Fibroblast of lung (primary cell): ENCODE measurements around the gene SHQ1. TPM values are rescaled to one million over a fixed set of nuclear protein-coding genes. Genes with fewer than 3 reads are reported as not detected.

ENCODE experiments used
- DNase-seq, 2 donors: peaks; one replicate each; pipeline versions ENCODE4 v3.0.0 to v3.0.0-alpha.2; 2010; ENCODE audit warnings: low read depth in 2 of 2
- H2AFZ ChIP-seq: 2 replicates; pipeline ENCODE4 v1.5.1; 2012; ENCODE audit warnings: low read length, control low read depth, inconsistent platforms
- H3K27ac ChIP-seq: 2 replicates; pipeline ENCODE4 v1.5.1; 2011; ENCODE audit warnings: low read length, control low read depth; ENCODE audit not compliant: insufficient read depth
- H3K27me3 ChIP-seq: 2 replicates; pipeline ENCODE4 v1.5.1; 2011; ENCODE audit warnings: mild to moderate bottlenecking, low read length; ENCODE audit not compliant: control insufficient read depth, insufficient read depth
- H3K36me3 ChIP-seq: 2 replicates; pipeline ENCODE4 v1.5.1; 2011; ENCODE audit warnings: low read length; ENCODE audit not compliant: control insufficient read depth, insufficient read depth
- H3K4me1 ChIP-seq: 2 replicates; pipeline ENCODE4 v1.5.1; 2011; ENCODE audit warnings: low read length; ENCODE audit not compliant: control insufficient read depth, insufficient read depth; ENCODE audit errors: extremely low read depth
- H3K4me2 ChIP-seq: 2 replicates; pipeline ENCODE4 v1.5.1; 2011; ENCODE audit warnings: low read length, control low read depth; ENCODE audit not compliant: insufficient read depth; ENCODE audit errors: extremely low read depth
- H3K4me3 ChIP-seq, 4 experiments: fragments of 200-600 bp in 1 of 4; sonication (generic) in 1 of 4; replicated peaks in 1 of 4; 2 replicates each; pipeline ENCODE4 v1.5.1; 2011 to 2016; ENCODE audit warnings: low read length in 4 of 4, low read depth in 3 of 4, mild to moderate bottlenecking in 3 of 4, control low read depth in 2 of 4, inconsistent platforms in 1 of 4, mixed read lengths in 1 of 4; ENCODE audit not compliant: insufficient read depth in 1 of 4; ENCODE audit errors: control extremely low read depth in 1 of 4
- H3K79me2 ChIP-seq: 2 replicates; pipeline ENCODE4 v1.5.1; 2012; ENCODE audit warnings: mild to moderate bottlenecking, low read length, inconsistent platforms; ENCODE audit not compliant: control insufficient read depth, insufficient read depth
- H3K9ac ChIP-seq: 2 replicates; pipeline ENCODE4 v1.5.1; 2011; ENCODE audit warnings: mild to moderate bottlenecking, low read length, control low read depth; ENCODE audit not compliant: insufficient read depth
- H3K9me3 ChIP-seq: 2 replicates; pipeline ENCODE4 v1.5.1; 2012; ENCODE audit warnings: low read depth, low read length; ENCODE audit not compliant: control insufficient read depth, insufficient read depth
- H4K20me1 ChIP-seq: 2 replicates; pipeline ENCODE4 v1.5.1; 2011; ENCODE audit warnings: low read length; ENCODE audit not compliant: control insufficient read depth, insufficient read depth; ENCODE audit errors: extremely low read depth
- EZH2 ChIP-seq: IDR thresholded peaks from 2 replicates; pipeline ENCODE4 v1.5.1; 2012; ENCODE audit warnings: low read length, control low read depth, mild to moderate bottlenecking; ENCODE audit errors: missing control alignments
- polyA plus RNA-seq, 2 donors: library from polyadenylated mRNA; depleted of rRNA in 1 of 2; stranded (reverse) in 1 of 2; unstranded in 1 of 2; fragments of >200 nt; gene quantifications; 2 replicates each; pipeline ENCODE4 v1.2.1, GENCODE V29; 2011 to 2012; ENCODE audit warnings: missing spikeins in 1 of 2
- total RNA-seq: library from RNA; depleted of rRNA; stranded (reverse); fragments of >200 nt; gene quantifications from 2 replicates; pipeline ENCODE4 v1.2.1, GENCODE V29; 2014
- TF ChIP-seq, protein P1 (sequence below), 2 donors: IDR thresholded peaks in 1 of 2; conservative IDR thresholded peaks in 1 of 2; 1 replicate in 1 of 2; 2 replicates in 1 of 2; pipeline ENCODE4 v1.5.1; 2011 to 2012; ENCODE audit warnings: low read length in 2 of 2, control low read depth in 1 of 2, inconsistent platforms in 1 of 2, low read depth in 1 of 2, mild to moderate bottlenecking in 1 of 2

Gene SHQ1
- total and polyA plus RNA-seq, 2 donors (not counting 1 experiment from before 2014, with no cell fraction given), result 12.2 to 15.5 TPM

DNA sequence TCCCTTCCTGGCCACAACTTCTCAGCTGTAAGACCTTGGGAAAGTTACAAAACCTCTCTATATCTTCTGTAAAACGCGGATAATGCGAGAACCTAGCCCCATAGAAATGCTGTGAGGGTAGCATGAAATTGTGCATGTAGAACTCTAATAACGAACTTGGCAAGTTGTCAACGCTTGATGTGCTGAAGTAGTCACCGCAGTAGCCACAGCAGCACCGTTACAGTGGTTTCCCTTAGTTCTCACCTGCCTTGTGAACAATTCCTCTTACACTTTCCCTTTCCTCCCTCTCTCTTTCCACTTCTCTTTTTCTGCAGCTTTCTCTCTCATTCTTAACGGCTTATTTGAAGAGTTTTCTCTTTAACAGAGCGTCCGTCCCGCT is 447 bp upstream of the SHQ1 start:
- no peak overlapping the region for H3K9ac ChIP-seq
- peak overlapping the region; percentile 100 for H3K4me2 ChIP-seq
- no peaks in the 10 kb centered on the region for H3K36me3 ChIP-seq
- H3K4me1 ChIP-seq, result peaks cover 4% of the 10 kb centered on the region
- H3K79me2 ChIP-seq, result peaks cover 17% of the 10 kb centered on the region
- peak in 1 of 2 donors; percentile 29 for DNase-seq
- peak overlapping the region; percentile 60 to 97 (median 90) for H3K4me3 ChIP-seq
- no peaks in the 10 kb centered on the region for H3K9me3 ChIP-seq
- H3K27ac ChIP-seq, result no peak overlapping the region
- H4K20me1 ChIP-seq, result no peaks in the 10 kb centered on the region
- TF ChIP-seq EZH2, result no peak
- TF ChIP-seq, protein P1, sequence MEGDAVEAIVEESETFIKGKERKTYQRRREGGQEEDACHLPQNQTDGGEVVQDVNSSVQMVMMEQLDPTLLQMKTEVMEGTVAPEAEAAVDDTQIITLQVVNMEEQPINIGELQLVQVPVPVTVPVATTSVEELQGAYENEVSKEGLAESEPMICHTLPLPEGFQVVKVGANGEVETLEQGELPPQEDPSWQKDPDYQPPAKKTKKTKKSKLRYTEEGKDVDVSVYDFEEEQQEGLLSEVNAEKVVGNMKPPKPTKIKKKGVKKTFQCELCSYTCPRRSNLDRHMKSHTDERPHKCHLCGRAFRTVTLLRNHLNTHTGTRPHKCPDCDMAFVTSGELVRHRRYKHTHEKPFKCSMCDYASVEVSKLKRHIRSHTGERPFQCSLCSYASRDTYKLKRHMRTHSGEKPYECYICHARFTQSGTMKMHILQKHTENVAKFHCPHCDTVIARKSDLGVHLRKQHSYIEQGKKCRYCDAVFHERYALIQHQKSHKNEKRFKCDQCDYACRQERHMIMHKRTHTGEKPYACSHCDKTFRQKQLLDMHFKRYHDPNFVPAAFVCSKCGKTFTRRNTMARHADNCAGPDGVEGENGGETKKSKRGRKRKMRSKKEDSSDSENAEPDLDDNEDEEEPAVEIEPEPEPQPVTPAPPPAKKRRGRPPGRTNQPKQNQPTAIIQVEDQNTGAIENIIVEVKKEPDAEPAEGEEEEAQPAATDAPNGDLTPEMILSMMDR (conservative IDR thresholded peaks at IDR 0.05 in 1 of 2, IDR thresholded peaks at IDR 0.05 in 1 of 2; ENCODE audit: low read depth in 1 of 2, low read length in 2 of 2), result no peak
- H2AFZ ChIP-seq, result peak overlapping the region; percentile 88
- H3K27me3 ChIP-seq, result no peaks in the 10 kb centered on the region

DNA sequence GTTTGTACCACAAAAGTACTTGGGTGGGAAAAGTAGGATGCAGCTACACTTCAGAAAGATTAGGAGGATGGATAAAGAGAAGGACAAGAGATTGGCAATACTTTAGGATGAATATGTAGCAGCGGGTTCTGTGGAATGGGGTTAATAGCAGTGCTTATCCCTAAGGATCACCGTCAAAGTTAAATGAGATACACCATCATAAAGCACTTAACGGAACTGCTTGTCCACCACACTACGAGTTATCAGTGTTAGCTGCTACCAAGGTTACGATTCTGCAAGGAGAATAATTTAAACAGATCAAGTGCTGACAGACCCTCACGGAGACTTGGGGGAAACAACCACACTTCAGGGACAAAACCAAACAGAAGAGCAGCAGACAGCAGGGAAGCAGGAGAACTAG is 963 bp downstream of the SHQ1 start:
- Histone ChIP-seq H3K36me3 (no peaks in the 10 kb centered on the region), H3K4me1 (peaks cover 4% of the 10 kb centered on the region), H2AFZ (peak overlapping the region; percentile 95), H3K27ac (peak overlapping the region; percentile 79), H3K9ac (peak overlapping the region; percentile 47), H3K9me3 (no peaks in the 10 kb centered on the region), H3K4me2 (peak overlapping the region; percentile 86), H3K79me2 (peaks cover 17% of the 10 kb centered on the region), H3K27me3 (no peaks in the 10 kb centered on the region), H3K4me3 (peak overlapping the region; percentile 60 to 97 (median 90)), H4K20me1 (no peaks in the 10 kb centered on the region)
- TF ChIP-seq, protein P1 (conservative IDR thresholded peaks at IDR 0.05 in 1 of 2, IDR thresholded peaks at IDR 0.05 in 1 of 2; ENCODE audit: low read depth in 1 of 2, low read length in 2 of 2), result no peak
- TF ChIP-seq EZH2, result no peak
- peak in 1 of 2 donors; percentile 5 for DNase-seq

DNA sequence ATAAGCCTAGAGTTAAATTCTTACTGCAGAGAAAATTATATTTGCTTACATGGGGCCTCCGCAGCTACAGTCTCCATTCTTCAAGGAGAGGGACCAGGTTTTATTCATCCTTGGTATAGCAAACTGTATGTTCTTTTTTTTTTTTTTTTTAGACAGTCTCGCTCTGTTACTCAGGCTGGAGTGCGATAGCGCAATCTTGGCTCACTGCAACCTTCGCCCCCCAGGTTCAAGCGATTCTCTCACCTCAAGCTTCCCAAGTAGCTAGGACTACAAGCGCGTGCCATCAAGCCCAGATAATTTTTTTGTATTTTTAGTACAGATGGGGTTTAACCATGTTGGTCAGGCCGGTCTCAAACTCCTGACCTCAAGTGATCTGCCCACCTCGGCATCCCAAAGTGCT is 2.1 kb downstream of the SHQ1 start:
- no peak for DNase-seq
- no peak overlapping the region for H2AFZ ChIP-seq
- no peak overlapping the region for H3K4me3 ChIP-seq
- no peak overlapping the region for H3K27ac ChIP-seq
- peaks cover 2% of the 10 kb centered on the region for H3K36me3 ChIP-seq
- H3K4me1 ChIP-seq, result peaks cover 4% of the 10 kb centered on the region
- H3K9ac ChIP-seq, result no peak overlapping the region
- no peaks in the 10 kb centered on the region for H4K20me1 ChIP-seq
- TF ChIP-seq, protein P1 (conservative IDR thresholded peaks at IDR 0.05 in 1 of 2, IDR thresholded peaks at IDR 0.05 in 1 of 2; ENCODE audit: low read depth in 1 of 2, low read length in 2 of 2), result no peak
- no peak for TF ChIP-seq EZH2
- H3K27me3 ChIP-seq, result no peaks in the 10 kb centered on the region
- H3K9me3 ChIP-seq, result no peaks in the 10 kb centered on the region
- peaks cover 17% of the 10 kb centered on the region for H3K79me2 ChIP-seq
- H3K4me2 ChIP-seq, result no peak overlapping the region
